Left hindlimb (tissue), 1 donor: Measurements from ENCODE around the gene PGAM2.
"Not testable (repeated sequence)": the region's sequence is repeated elsewhere in the genome, so short reads cannot be mapped to it uniquely, and the experiment has no call there.

Experiments used
- DNase-seq: peaks from one replicate; pipeline ENCODE4 v3.0.0-alpha.2; 2018

The PGAM2 gene

DNA sequence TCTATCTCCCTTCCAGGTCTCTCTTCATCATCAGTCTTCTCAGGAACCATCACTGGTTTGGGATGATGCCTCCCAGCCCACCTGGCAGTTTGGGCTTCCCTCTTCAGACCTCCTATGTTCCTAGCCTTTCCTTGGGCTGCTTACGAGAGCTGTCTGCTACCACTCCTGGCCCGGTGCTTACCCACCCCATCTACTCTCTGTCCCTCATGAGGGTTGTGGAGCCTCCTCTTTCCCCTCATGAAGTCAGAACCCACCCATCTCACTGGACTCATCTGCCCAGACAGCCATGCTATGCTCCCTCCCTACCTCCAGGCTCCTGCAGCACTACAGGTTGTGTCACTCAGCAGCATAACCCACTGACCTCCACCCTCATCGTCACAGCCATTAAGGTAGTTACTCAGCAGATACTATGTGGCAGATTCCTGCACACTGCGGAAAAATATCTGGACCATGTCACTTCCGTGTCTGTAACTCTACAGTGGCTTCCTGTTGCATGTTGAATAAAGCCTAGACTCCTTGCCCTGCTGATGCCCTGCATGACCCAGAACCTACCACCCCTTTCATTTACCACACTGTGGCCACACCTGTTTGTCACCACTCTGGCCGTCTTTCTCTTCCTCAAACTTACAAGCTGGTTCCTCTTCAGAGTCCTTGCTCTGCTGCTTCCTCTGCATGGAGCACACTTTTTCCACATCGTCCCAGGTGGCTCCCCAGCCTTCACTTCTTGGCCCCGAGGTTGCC lies 18.9 kb downstream of the PGAM2 start:
- DNase-seq: no peak

DNA sequence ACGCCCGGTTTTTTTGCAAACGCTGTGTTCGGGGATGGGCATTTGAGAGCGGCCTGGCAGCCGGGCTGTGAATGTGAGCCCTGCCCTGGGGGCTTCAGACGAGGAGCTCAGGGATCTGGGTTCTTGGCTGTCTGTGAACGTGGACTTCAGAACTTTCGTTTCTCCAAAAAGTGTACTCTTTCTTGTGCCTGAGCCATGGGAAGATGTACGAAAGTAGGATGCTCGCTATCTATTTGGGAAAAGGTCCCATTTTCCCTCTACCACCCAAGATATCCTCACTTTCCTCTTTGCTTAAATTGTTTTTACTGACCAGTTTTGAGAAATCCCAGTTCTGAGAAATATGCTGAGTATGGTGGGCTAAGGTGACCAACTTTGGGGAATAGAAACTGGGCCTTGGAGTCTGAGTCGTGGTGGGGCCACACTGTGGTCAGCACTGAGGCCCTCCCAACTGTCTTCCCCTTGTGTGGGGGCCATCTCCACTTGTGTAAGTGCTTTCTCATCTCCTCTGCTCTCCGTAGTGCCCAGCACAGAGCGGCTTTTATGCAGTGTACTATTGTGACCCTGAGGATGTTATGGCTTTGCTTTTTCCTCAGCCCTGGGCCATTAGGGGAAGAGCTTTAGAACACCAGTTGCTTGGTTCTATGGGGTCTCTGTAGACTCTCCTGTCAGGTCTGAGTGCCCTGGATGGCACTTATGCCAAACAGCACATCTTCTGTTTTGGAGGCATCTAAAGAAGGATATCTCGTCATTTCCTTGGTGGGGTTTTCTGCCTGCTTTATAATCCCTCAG lies 19.9 kb downstream of the PGAM2 start:
- DNase-seq: peak; percentile 25

- DNase-seq: peak; percentile 95
Observed at GRCh38 chr7:44044315-44045225, 20.8 kb downstream of the PGAM2 start, which contains the start of gene DBNL. DBNL (plus strand) TSS chr7:44044702; CDS start chr7:44044738, 36 bp downstream.

GRCh38 chr7:44043902-44044301 lies 21.5 kb downstream of the PGAM2 start:
- DNase-seq: no peak

DNA sequence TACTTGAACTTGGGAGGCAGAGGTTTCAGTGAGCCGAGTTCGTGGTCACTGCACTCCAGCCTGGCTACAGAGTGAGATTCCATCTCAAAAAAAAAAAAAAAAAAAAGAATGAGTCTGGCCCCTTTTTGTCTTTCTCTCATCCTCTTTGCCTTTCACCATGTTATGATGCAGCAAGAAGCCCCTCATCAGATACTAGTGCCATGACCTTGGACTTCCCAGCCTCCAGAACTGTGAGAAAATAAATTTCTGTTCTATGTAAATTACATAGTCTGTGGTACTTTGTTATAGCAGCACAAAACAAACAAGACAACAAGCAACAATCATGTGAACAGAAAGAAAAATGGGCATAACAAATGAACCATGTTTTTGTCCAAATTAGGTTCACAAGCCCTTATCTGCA lies 23.1 kb downstream of the PGAM2 start:
- DNase-seq: no peak

GRCh38 chr7:44040493-44040891 lies 24.9 kb downstream of the PGAM2 start:
- peak; percentile 21 for DNase-seq

DNA sequence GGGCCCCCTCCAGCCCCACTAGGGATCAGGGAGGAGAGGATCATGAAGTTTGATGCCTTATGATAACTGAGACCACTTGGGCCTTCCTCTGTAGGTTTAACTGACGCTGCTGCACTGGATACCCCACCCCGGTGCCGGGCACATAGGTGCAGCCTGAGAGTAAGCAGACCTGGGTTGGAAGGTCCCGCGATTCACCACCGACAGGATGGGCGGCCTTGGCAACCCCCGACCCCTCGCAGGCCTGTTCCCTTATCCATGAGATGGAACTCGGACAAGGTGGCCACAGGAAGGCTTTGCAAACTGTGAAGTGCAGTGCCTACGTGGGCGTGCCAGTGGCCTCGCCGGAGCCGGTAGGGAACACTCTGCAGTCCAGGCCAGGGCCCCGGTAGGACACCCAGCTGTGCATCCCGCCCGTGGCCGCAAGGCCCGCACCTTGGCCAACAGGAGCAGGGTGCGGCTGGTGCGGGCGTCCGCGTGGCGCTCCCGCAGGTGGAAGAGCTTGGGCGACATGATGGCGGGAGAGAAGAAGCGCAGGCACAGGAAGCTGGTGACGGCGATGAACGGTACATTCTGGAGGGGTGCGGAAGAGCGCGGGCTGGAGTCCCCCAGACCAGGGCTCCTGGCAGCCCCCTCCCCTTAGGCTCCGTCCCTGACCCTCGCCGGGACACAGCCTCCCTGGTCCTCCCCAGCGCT lies 25.4 kb downstream of the PGAM2 start:
- DNase-seq: not testable (repeated sequence)

GRCh38 chr7:44038961-44039558 lies 26.3 kb downstream of the PGAM2 start:
- peak; percentile 80 for DNase-seq

GRCh38 chr7:44038553-44038952 lies 26.8 kb downstream of the PGAM2 start:
- DNase-seq: not testable (repeated sequence)

- not testable (repeated sequence) for DNase-seq
Observed at GRCh38 chr7:44037951-44038350, 27.4 kb downstream of the PGAM2 start.

DNA sequence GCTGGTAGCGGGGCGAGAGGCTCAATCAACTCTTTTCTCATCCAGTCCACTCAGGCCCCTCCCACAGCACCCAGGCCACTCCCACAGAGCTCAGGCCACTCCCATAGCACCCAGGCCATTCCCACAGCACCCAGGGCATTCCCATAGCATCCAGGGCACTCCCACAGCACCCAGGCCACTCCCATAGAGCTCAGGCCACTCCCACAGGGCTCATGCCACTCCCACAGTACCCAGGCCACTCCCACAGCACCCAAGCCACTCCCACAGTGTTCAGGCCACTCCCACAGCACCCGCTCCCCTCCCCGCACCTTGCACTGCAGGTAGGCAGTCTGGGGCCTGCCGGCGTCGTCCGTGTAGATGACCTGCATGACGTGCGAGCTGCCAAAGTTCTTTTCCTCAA lies 29.0 kb downstream of the PGAM2 start:
- DNase-seq: not testable (repeated sequence)

- not testable (repeated sequence) for DNase-seq
Observed at GRCh38 chr7:44033971-44034844, 31.2 kb downstream of the PGAM2 start.

DNA sequence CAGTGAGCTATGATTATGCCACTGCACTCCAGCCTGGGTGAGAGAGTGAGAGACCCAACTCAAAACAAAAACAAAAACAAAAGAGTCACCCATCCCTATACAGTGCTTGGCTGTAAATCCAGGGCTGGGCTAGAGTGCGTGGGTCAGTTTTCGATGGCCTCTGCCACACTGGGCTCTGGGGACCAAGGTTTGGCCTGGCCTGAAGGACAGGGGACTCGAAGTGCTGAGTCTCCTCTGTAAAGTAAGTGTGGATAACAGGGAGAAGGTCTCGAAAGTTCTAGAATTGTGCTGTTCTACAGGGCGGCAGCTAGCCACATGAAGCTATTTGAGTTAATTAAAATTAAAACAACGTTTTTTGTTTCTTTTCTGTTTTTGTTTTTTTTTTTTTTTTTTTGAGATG lies 33.3 kb downstream of the PGAM2 start:
- not testable (repeated sequence) for DNase-seq

- DNase-seq: not testable (repeated sequence)
Observed at GRCh38 chr7:44031319-44031718, 34.0 kb downstream of the PGAM2 start.

DNA sequence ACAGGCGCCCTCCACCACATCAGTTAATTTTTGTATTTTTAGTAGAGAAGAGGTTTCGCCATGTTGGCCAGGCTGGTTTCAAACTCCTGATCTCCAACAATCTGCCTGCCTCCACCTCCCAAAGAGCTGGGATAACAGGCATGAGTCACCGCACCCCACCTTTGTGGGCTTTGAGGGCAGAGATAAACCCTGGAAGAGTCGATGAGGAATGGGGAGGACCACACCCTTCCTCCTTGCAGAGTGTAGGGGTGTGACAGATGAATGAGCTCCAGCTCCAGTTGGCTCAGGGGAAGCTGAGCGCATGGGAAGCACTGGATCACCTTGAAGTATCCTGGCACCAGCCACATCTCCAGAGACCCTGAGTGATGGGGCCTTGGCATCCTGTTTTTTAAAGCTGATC lies 35.3 kb downstream of the PGAM2 start:
- not testable (repeated sequence) for DNase-seq

- DNase-seq: not testable (repeated sequence)
Observed at GRCh38 chr7:44029433-44029832, 35.9 kb downstream of the PGAM2 start.

- DNase-seq: not testable (repeated sequence)
Observed at GRCh38 chr7:44022796-44023467, 42.4 kb downstream of the PGAM2 start.

- DNase-seq: not testable (repeated sequence)
Observed at GRCh38 chr7:44022069-44022468, 43.3 kb downstream of the PGAM2 start.

GRCh38 chr7:44019825-44020224 lies 45.5 kb downstream of the PGAM2 start:
- DNase-seq: not testable (repeated sequence)
